Right lobe of liver (tissue), 4 donors: Measurements from ENCODE around the gene MYO15B.
"Not testable (repeated sequence)": the region's sequence is repeated elsewhere in the genome, so short reads cannot be mapped to it uniquely, and the experiment has no call there.

Source experiments
- CTCF ChIP-seq, 4 donors: fragments of 200-600 bp in 3 of 4; fragments of 450-650 bp in 1 of 4; IDR thresholded peaks; one replicate each; pipeline versions ENCODE4 v1.5.1 to v1.8.0; 2016 to 2022; ENCODE audit warnings: antibody characterized with exemption in 4 of 4, mild to moderate bottlenecking in 2 of 4
- POLR2A ChIP-seq: fragments of 450-650 bp; IDR thresholded peaks from one replicate; pipeline ENCODE4 v1.6.1; 2017; ENCODE audit warnings: antibody characterized with exemption, mild to moderate bottlenecking
- donor health status: DM: no; HTN: no; CAD: no.
- donor health status: DM: no; HTN: no; CAD: no.
- donor health status: DM: no; HTN: yes; CAD: no.

DNA sequence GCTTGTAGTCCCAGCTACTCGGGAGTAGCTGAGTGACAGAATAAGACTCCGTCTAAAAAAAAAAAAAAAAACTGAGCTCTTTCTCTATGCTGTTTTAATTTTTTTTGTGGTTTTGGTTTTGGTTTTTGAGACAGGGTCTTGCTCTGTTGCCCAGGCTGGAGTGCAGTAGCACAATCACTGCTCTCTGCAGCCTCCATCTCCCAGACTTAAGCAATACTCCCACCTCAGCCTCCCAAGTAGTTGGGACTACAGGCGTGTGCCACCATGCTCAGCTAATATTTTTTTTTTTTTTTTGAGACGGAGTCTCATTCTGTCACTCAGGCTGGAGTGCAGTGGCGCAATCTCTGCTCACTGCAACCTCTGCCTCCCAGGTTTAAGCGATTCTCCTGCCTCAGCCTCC, 4.4 kb upstream of the MYO15B start:
- not testable (repeated sequence) for TF ChIP-seq CTCF (IDR thresholded peaks at IDR 0.05); POLR2A
